ENCODE measurements around the gene ID2.

GRCh38 chr2:8677646-8678592 is 3.9 kb upstream of the ID2 start:
- TF ChIP-seq CTCF (IDR thresholded peaks at IDR 0.05; ENCODE audit: poor library complexity, severe bottlenecking) (no peak), SMC3 (conservative IDR thresholded peaks at IDR 0.05; ENCODE audit: poor library complexity) (peak; percentile 32), EP300 (conservative IDR thresholded peaks at IDR 0.05; ENCODE audit: poor library complexity, severe bottlenecking) (peak; percentile 8), POLR2AphosphoS5 (IDR thresholded peaks at IDR 0.05) (peak; percentile 44), RAD21 (conservative IDR thresholded peaks at IDR 0.05) (peak; percentile 38), EZH2 (IDR thresholded peaks at IDR 0.05; ENCODE audit: borderline replicate concordance, insufficient read depth, low read length, poor library complexity, severe bottlenecking) (no peak)

All from neural cell (in vitro differentiated cells).